ENCODE data around the gene ALPL.

- TF ChIP-seq YY1 (IDR thresholded peaks at IDR 0.05; ENCODE audit: insufficient read depth, insufficient read length) = no peak
- no peak for TF ChIP-seq ZNF274 (IDR thresholded peaks at IDR 0.05; ENCODE audit: low read depth, low read length)
Measured at GRCh38 chr1:21577324-21577723, 68.1 kb downstream of the ALPL start.
